Activated CD4-positive, alpha-beta T cell treated with anti-CD3 and anti-CD28 coated beads, Interleukin-2, Interleukin-6, amounts not matched to agents 100 ng/mL and 50 ng/mL, durations not matched to agents 16 hours and 8 hours (primary cell): ENCODE results near the gene SLC23A1.
"Not testable (repeated sequence)": the region's sequence is repeated elsewhere in the genome, so short reads cannot be mapped to it uniquely, and the experiment has no call there.

Experiments used
- DNase-seq: peaks from one replicate; pipeline ENCODE4 v3.0.0-alpha.2; 2020

Gene SLC23A1

GRCh38 chr5:139383275-139383992, at the start of gene SLC23A1:
SLC23A1 (minus strand) TSS chr5:139383297; CDS start chr5:139383253, 44 bp downstream.
- no peak for DNase-seq

GRCh38 chr5:139431706-139432105, 48.6 kb upstream of the SLC23A1 start:
- no peak for DNase-seq

GRCh38 chr5:139430015-139430414, 46.9 kb upstream of the SLC23A1 start:
- no peak for DNase-seq

- DNase-seq: no peak
Measured at GRCh38 chr5:139426203-139426885, 43.2 kb upstream of the SLC23A1 start.

- DNase-seq: no peak
Measured at GRCh38 chr5:139425497-139425896, 42.4 kb upstream of the SLC23A1 start.

- DNase-seq: peak; percentile 85
Measured at GRCh38 chr5:139422307-139422893, 39.3 kb upstream of the SLC23A1 start.

- no peak for DNase-seq
Measured at GRCh38 chr5:139419226-139420192, 36.4 kb upstream of the SLC23A1 start.

- no peak for DNase-seq
Measured at GRCh38 chr5:139418793-139419192, 35.7 kb upstream of the SLC23A1 start.

GRCh38 chr5:139417214-139417613, 34.1 kb upstream of the SLC23A1 start:
- DNase-seq: no peak

GRCh38 chr5:139416651-139417050, 33.6 kb upstream of the SLC23A1 start:
- DNase-seq: no peak

- DNase-seq: no peak
Measured at GRCh38 chr5:139415869-139416268, 32.8 kb upstream of the SLC23A1 start.

GRCh38 chr5:139415221-139415861, 32.2 kb upstream of the SLC23A1 start:
- DNase-seq: peak; percentile 81

- no peak for DNase-seq
Measured at GRCh38 chr5:139414581-139415130, 31.6 kb upstream of the SLC23A1 start.

- peak; percentile 55 for DNase-seq
Measured at GRCh38 chr5:139413963-139414362, 30.9 kb upstream of the SLC23A1 start.

GRCh38 chr5:139413153-139413552, 30.1 kb upstream of the SLC23A1 start:
- no peak for DNase-seq

GRCh38 chr5:139410993-139411828, 28.1 kb upstream of the SLC23A1 start:
- DNase-seq: no peak

GRCh38 chr5:139410121-139410992, 27.3 kb upstream of the SLC23A1 start:
- no peak for DNase-seq

- DNase-seq: not testable (repeated sequence)
Measured at GRCh38 chr5:139409116-139409515, 26.0 kb upstream of the SLC23A1 start.

- no peak for DNase-seq
Measured at GRCh38 chr5:139408191-139408590, 25.1 kb upstream of the SLC23A1 start.

- DNase-seq: no peak
Measured at GRCh38 chr5:139407517-139407916, 24.4 kb upstream of the SLC23A1 start.
